NCI-H1930 (cell line): Measurements from ENCODE around the gene SLC35F3.

ENCODE experiments used
- DNase-seq, 2 experiments: peaks; one replicate each; lab custom pipeline; 2025; lab: John Stamatoyannopoulos, UW

SLC35F3 gene

GRCh38 chr1:234040446-234041317, 136.2 kb downstream of the SLC35F3 start:
- DNase-seq = no peak

- DNase-seq = no peak
Observed at GRCh38 chr1:234044079-234044478, 139.6 kb downstream of the SLC35F3 start.

GRCh38 chr1:234047123-234047522, 142.6 kb downstream of the SLC35F3 start:
- DNase-seq = peak in 1 of 2 experiments; percentile 61

- no peak for DNase-seq
Observed at GRCh38 chr1:234062166-234062565, 157.7 kb downstream of the SLC35F3 start.

- DNase-seq = peak in 1 of 2 experiments; percentile 1
Observed at GRCh38 chr1:234065794-234066447, 161.4 kb downstream of the SLC35F3 start.

GRCh38 chr1:234067581-234068337, 163.3 kb downstream of the SLC35F3 start:
- DNase-seq = no peak

- DNase-seq = no peak
Observed at GRCh38 chr1:234069760-234070159, 165.3 kb downstream of the SLC35F3 start.

- DNase-seq = no peak
Observed at GRCh38 chr1:234072793-234073192, 168.3 kb downstream of the SLC35F3 start.

GRCh38 chr1:234078143-234078542, 173.7 kb downstream of the SLC35F3 start:
- DNase-seq = no peak

- DNase-seq = no peak
Observed at GRCh38 chr1:234079896-234080295, 175.4 kb downstream of the SLC35F3 start.

- no peak for DNase-seq
Observed at GRCh38 chr1:234083460-234083859, 179.0 kb downstream of the SLC35F3 start.

- no peak for DNase-seq
Observed at GRCh38 chr1:234089396-234089795, 184.9 kb downstream of the SLC35F3 start.

- DNase-seq = no peak
Observed at GRCh38 chr1:234090212-234091064, 186.0 kb downstream of the SLC35F3 start.

- no peak for DNase-seq
Observed at GRCh38 chr1:234091065-234091401, 186.6 kb downstream of the SLC35F3 start.

- no peak for DNase-seq
Observed at GRCh38 chr1:234091876-234092275, 187.4 kb downstream of the SLC35F3 start.

- DNase-seq = no peak
Observed at GRCh38 chr1:234093107-234093506, 188.6 kb downstream of the SLC35F3 start.

GRCh38 chr1:234093741-234094140, 189.3 kb downstream of the SLC35F3 start:
- DNase-seq = no peak

- DNase-seq = no peak
Observed at GRCh38 chr1:234094172-234094571, 189.7 kb downstream of the SLC35F3 start.

- no peak for DNase-seq
Observed at GRCh38 chr1:234096161-234096770, 191.8 kb downstream of the SLC35F3 start.

GRCh38 chr1:234102583-234102982, 198.1 kb downstream of the SLC35F3 start:
- DNase-seq = no peak

- no peak for DNase-seq
Observed at GRCh38 chr1:234103198-234103597, 198.7 kb downstream of the SLC35F3 start.
